Measurements from ENCODE around the gene ZMIZ2. TPM values are rescaled to one million over a fixed set of nuclear protein-coding genes. Genes with fewer than 3 reads are reported as not detected.

Gene ZMIZ2
- total RNA-seq, 1 experiment from 2014 or later, result 100 TPM

GRCh38 chr7:44713141-44713540 is 35.5 kb upstream of the ZMIZ2 start:
- Mint-ChIP-seq H3K27ac (ENCODE audit: low read depth, unreplicated experiment) (no peak overlapping the region), H3K9me3 (ENCODE audit: unreplicated experiment) (no peaks in the 10 kb centered on the region), H3K36me3 (ENCODE audit: insufficient read depth, unreplicated experiment) (peaks cover 19% of the 10 kb centered on the region), H3K4me3 (ENCODE audit: unreplicated experiment) (no peak overlapping the region), H3K4me1 (ENCODE audit: insufficient read depth, unreplicated experiment) (no peaks in the 10 kb centered on the region), H3K27me3 (ENCODE audit: insufficient read depth, unreplicated experiment) (no peaks in the 10 kb centered on the region)
- intact Hi-C loops (cut with micrococcal nuclease), result no loop called here
- DNase-seq (ENCODE audit: unreplicated experiment), result no peak
- ChIA-PET POLR2A (no interaction called here), CTCF (interaction anchor here (0.7 kb wide), 1 partner anchor 10 kb away, joined by 3 read pairs; no protein-coding TSS in a partner anchor)
- no peak for TF ChIP-seq CTCF (IDR thresholded peaks at IDR 0.05; ENCODE audit: unreplicated experiment)
- no TSS peak for BruUV-seq (replicated peaks)

DNA sequence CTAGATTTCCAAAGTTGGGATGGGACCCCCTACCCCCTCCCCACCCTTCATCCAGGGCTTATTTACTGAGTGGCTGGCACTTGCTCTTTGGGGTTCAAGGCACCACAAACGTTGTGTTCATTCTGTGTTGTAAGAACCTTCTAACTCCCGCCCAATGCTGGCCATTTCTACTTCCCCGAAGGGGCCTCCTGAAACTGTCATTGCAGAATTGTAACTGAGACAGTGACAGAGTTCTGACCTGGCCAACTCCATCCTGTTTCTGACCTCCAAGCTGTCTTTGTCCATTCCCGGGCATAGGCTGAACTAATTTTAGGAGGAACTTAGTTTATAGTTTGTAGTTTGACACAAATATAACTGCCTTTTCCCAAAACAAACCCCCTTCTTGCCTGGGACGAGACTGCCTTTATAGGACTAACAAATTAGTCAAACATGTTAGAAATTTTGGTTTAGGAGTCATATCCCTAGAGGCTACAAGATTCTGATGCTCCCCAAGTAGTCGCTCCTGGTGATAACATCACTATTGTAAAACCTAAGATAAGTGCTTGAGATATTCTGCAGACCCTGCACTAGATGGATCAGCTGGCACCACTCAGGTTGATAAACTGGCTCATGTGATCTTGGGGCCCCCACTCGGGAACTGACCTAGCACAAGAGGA is 34.8 kb upstream of the ZMIZ2 start:
- Mint-ChIP-seq H3K4me3 (ENCODE audit: unreplicated experiment) (no peak overlapping the region), H3K9me3 (ENCODE audit: unreplicated experiment) (no peaks in the 10 kb centered on the region), H3K27ac (ENCODE audit: low read depth, unreplicated experiment) (no peak overlapping the region), H3K36me3 (ENCODE audit: insufficient read depth, unreplicated experiment) (peaks cover 12% of the 10 kb centered on the region), H3K4me1 (ENCODE audit: insufficient read depth, unreplicated experiment) (no peaks in the 10 kb centered on the region), H3K27me3 (ENCODE audit: insufficient read depth, unreplicated experiment) (no peaks in the 10 kb centered on the region)
- ChIA-PET POLR2A (no interaction called here), CTCF (no interaction called here)
- DNase-seq (ENCODE audit: unreplicated experiment), result no peak
- no peak for TF ChIP-seq CTCF (IDR thresholded peaks at IDR 0.05; ENCODE audit: unreplicated experiment)
- intact Hi-C loops (cut with micrococcal nuclease), result no loop called here
- no TSS peak for BruUV-seq (replicated peaks)

DNA sequence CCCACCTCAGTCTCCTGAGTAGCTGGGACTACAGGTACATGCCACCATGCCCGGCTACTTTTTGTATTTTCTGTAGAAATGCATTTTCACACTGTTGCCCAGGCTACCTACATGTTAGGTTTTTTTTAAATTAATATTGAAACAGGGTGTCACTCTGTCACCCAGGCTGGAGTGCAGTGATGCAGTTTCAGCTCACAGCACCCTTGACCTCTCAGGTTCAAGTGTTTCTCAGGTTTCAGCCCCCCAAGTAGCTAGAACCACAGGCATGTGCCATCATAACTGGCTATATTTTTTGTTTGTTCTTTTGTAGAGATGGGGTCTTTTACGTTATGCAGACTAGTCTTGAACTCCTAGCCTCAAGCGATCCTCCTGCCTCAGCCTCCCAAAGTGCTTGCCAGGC is 32.4 kb upstream of the ZMIZ2 start:
- no peak for TF ChIP-seq CTCF (IDR thresholded peaks at IDR 0.05; ENCODE audit: unreplicated experiment)
- intact Hi-C loops (cut with micrococcal nuclease), result no loop called here

DNA sequence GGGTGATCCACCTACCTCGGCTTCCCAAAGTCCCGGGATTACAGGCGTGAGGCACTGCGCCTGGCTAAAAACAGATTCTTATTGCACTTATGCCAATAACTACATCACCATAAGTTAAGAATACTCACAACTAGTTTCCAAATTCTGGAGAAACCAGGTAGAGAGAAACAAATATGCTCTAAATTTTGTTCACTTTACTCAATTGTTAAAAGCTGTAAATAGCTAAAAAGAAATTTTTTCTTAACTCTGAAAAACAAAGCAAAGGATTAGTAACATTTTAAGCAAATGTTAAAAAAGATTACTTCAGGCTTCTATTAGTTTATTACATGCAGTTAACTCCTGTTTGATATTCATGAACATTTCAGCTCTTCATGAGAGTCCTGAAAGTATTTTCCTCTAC is 28.3 kb upstream of the ZMIZ2 start:
- BruUV-seq (replicated peaks), result no TSS peak

More for the DNA sequence above, 32.4 kb upstream of the ZMIZ2 start:
- H3K9me3 Mint-ChIP-seq (ENCODE audit: unreplicated experiment), result no peaks in the 10 kb centered on the region
- CTCF ChIA-PET, result no interaction called here
- no peaks in the 10 kb centered on the region for H3K36me3 Mint-ChIP-seq (ENCODE audit: insufficient read depth, unreplicated experiment)
- no peak for DNase-seq (ENCODE audit: unreplicated experiment)
- H3K27me3 Mint-ChIP-seq (ENCODE audit: insufficient read depth, unreplicated experiment), result no peaks in the 10 kb centered on the region
- BruUV-seq (replicated peaks), result no TSS peak
- H3K4me1 Mint-ChIP-seq (ENCODE audit: insufficient read depth, unreplicated experiment), result no peaks in the 10 kb centered on the region
- no peak overlapping the region for H3K4me3 Mint-ChIP-seq (ENCODE audit: unreplicated experiment)
- no peak overlapping the region for H3K27ac Mint-ChIP-seq (ENCODE audit: low read depth, unreplicated experiment)
- POLR2A ChIA-PET, result no interaction called here

More for the DNA sequence above, 28.3 kb upstream of the ZMIZ2 start:
- H3K27me3 Mint-ChIP-seq (ENCODE audit: insufficient read depth, unreplicated experiment), result no peaks in the 10 kb centered on the region
- H3K4me1 Mint-ChIP-seq (ENCODE audit: insufficient read depth, unreplicated experiment), result no peaks in the 10 kb centered on the region
- no peak overlapping the region for H3K27ac Mint-ChIP-seq (ENCODE audit: low read depth, unreplicated experiment)
- no peak for TF ChIP-seq CTCF (IDR thresholded peaks at IDR 0.05; ENCODE audit: unreplicated experiment)
- H3K4me3 Mint-ChIP-seq (ENCODE audit: unreplicated experiment), result no peak overlapping the region
- intact Hi-C loops (cut with micrococcal nuclease), result no loop called here
- ChIA-PET CTCF (interaction anchor here (0.7 kb wide), 1 partner anchor 85 kb away, joined by 3 read pairs; no protein-coding TSS in a partner anchor), POLR2A (interaction anchor here (0.6 to 0.8 kb wide), 2 partner anchors 16 to 138 kb away, joined by 3 to 6 read pairs; no protein-coding TSS in a partner anchor)
- no peak for DNase-seq (ENCODE audit: unreplicated experiment)
- H3K9me3 Mint-ChIP-seq (ENCODE audit: unreplicated experiment), result no peaks in the 10 kb centered on the region
- no peaks in the 10 kb centered on the region for H3K36me3 Mint-ChIP-seq (ENCODE audit: insufficient read depth, unreplicated experiment)
